K562 (cell line): ENCODE data around the gene TULP3. TPM values are rescaled to one million over a fixed set of nuclear protein-coding genes. Genes with fewer than 3 reads are reported as not detected.
A peak's percentile ranks its signal among the peaks of the same experiment; 100 is the strongest.

Experiments
- CBX3 ChIP-seq, 2 experiments: IDR thresholded peaks; 1 replicate in 1 of 2; 2 replicates in 1 of 2; pipeline ENCODE4 v1.6.1; 2012; ENCODE audit warnings: inconsistent platforms in 2 of 2, low read length in 2 of 2, borderline replicate concordance in 1 of 2, control low read depth in 1 of 2
- FIP1L1 ChIP-seq: fragments of 200-400 bp; formaldehyde crosslinking; IDR thresholded peaks from 2 replicates; pipeline ENCODE4 v1.6.1; 2018; ENCODE audit warnings: mild to moderate bottlenecking, low read depth, low read length; ENCODE audit not compliant: poor library complexity, severe bottlenecking
- FOSL1 ChIP-seq: fragments of 200-800 bp; sonication (Bioruptor generic); conservative IDR thresholded peaks from 2 replicates; pipeline ENCODE4 v1.6.1; 2016; ENCODE audit warnings: missing genetic modification characterization, missing compliant biosample characterization
- FOXA1 ChIP-seq: fragments of 450-650 bp; IDR thresholded peaks from 2 replicates; pipeline ENCODE4 v1.6.1; 2016; ENCODE audit warnings: mild to moderate bottlenecking, borderline replicate concordance
- IRF1 ChIP-seq: sonication (generic); formaldehyde crosslinking; IDR thresholded peaks from 2 replicates; pipeline ENCODE4 v1.8.0; 2022; ENCODE audit warnings: missing genetic modification reagents, mild to moderate bottlenecking, borderline replicate concordance
- MAX ChIP-seq: sonication (generic); formaldehyde crosslinking; IDR thresholded peaks from 2 replicates; pipeline ENCODE4 v1.9.0; 2022; ENCODE audit warnings: mild to moderate bottlenecking, missing genetic modification reagents
- MEIS2 ChIP-seq: fragments of 450-650 bp; IDR thresholded peaks from 2 replicates; pipeline ENCODE4 v1.6.1; 2014; ENCODE audit warnings: mild to moderate bottlenecking; ENCODE audit not compliant: partially characterized antibody
- NFIC ChIP-seq: fragments of 450-650 bp; IDR thresholded peaks from 2 replicates; pipeline ENCODE4 v1.6.1; 2017; ENCODE audit warnings: mild to moderate bottlenecking, inconsistent platforms
- NR4A1 ChIP-seq, 2 experiments: fragments of 250-450 bp in 1 of 2; fragments of 450-650 bp in 1 of 2; sonication (Bioruptor Pico) in 1 of 2; IDR thresholded peaks; 2 replicates each; pipeline versions ENCODE4 v1.4.0 to v1.6.1; 2016 to 2020; ENCODE audit warnings: mild to moderate bottlenecking in 2 of 2, missing compliant biosample characterization in 1 of 2, missing genetic modification characterization in 1 of 2, moderate library complexity in 1 of 2
- RBBP5 ChIP-seq: fragments of 200-600 bp; sonication (generic); IDR thresholded peaks from 2 replicates; pipeline ENCODE4 v1.6.1; 2012; ENCODE audit warnings: borderline replicate concordance, mild to moderate bottlenecking, low read length, control low read depth, inconsistent platforms; ENCODE audit not compliant: insufficient read depth, poor library complexity, severe bottlenecking
- RBFOX2 ChIP-seq: fragments of 200-400 bp; formaldehyde crosslinking; IDR thresholded peaks from 2 replicates; pipeline ENCODE4 v1.6.1; 2017; ENCODE audit warnings: low read depth, mild to moderate bottlenecking, low read length, moderate library complexity
- SAP30 ChIP-seq: fragments of 200-600 bp; sonication (generic); IDR thresholded peaks from 2 replicates; pipeline ENCODE4 v1.6.1; 2012; ENCODE audit warnings: borderline replicate concordance, low read depth, mild to moderate bottlenecking, moderate library complexity, low read length, control low read depth, inconsistent platforms; ENCODE audit not compliant: insufficient read depth, poor library complexity, severe bottlenecking
- TCF15 ChIP-seq: fragments of 250-450 bp; sonication (Bioruptor Pico); IDR thresholded peaks from 2 replicates; pipeline ENCODE4 v1.8.0; 2022; ENCODE audit warnings: moderate library complexity, mild to moderate bottlenecking, inconsistent platforms
- TEAD2 ChIP-seq: fragments of 450-650 bp; IDR thresholded peaks from 2 replicates; pipeline ENCODE4 v1.6.1; 2016; ENCODE audit warnings: missing genetic modification characterization, control low read depth, missing compliant biosample characterization
- UBTF ChIP-seq, 2 experiments: IDR thresholded peaks; 2 replicates each; pipeline ENCODE4 v1.6.1; 2012; ENCODE audit warnings: improper control_type of control experiment in 2 of 2, low read depth in 2 of 2, low read length in 2 of 2, borderline replicate concordance in 1 of 2
- YBX1 ChIP-seq: fragments of 450-650 bp; IDR thresholded peaks from 2 replicates; pipeline ENCODE4 v1.7.1; 2016; ENCODE audit warnings: mild to moderate bottlenecking
- ZNF280B ChIP-seq: fragments of 250-450 bp; sonication (Bioruptor Pico); IDR thresholded peaks from 2 replicates; pipeline ENCODE4 v1.5.1; 2021; ENCODE audit warnings: mild to moderate bottlenecking
- ZNF512 ChIP-seq: IDR thresholded peaks from 2 replicates; pipeline ENCODE4 v1.6.1; 2016; ENCODE audit warnings: missing genetic modification characterization, missing compliant biosample characterization
- ZNF561 ChIP-seq: fragments of 450-650 bp; formaldehyde crosslinking; conservative IDR thresholded peaks from 2 replicates; pipeline ENCODE4 v1.4.0; 2020; ENCODE audit warnings: mild to moderate bottlenecking, moderate library complexity
- polyA plus RNA-seq, 8 experiments: library from polyadenylated mRNA; depleted of rRNA in 4 of 8; stranded (reverse) in 5 of 8; unstranded in 3 of 8; fragments of >200 nt; fragmentation: Nextera tagmentation in 2 of 8; fragmentation: Illumina TruSeq in 1 of 8; extraction: Ambion mirVana in 2 of 8; extraction: Trizol in 1 of 8; gene quantifications; 2 replicates each; pipeline versions ENCODE4 v1.2.1 to v1.2.3, GENCODE V29; 2011 to 2014; ENCODE audit warnings: inconsistent platforms in 1 of 8, missing spikeins in 1 of 8
- total RNA-seq, 7 experiments: library from RNA; depleted of rRNA in 6 of 7; stranded (reverse); fragments of >200 nt in 6 of 7; fragmentation: Illumina TruSeq in 2 of 7; extraction: Trizol in 2 of 7; gene quantifications; 2 replicates each; pipeline versions ENCODE4 v1.2.1 to v1.2.3, GENCODE V29; 2011 to 2021; ENCODE audit warnings: low replicate concordance in 1 of 7

The TULP3 gene
- total and polyA plus RNA-seq, 9 of the 15 experiments (the other 6 are each of a cell fraction or from before 2014, with no cell fraction given): 3.6 to 13.3 (median 7.3) TPM

- TF ChIP-seq NR4A1 (CRISPR knock-in tag; IDR thresholded peaks at IDR 0.05) (no peak), NR4A1 (tag; IDR thresholded peaks at IDR 0.05) (peak; percentile 81), RBBP5 (no peak), UBTF (IDR thresholded peaks at IDR 0.05; ENCODE audit: borderline replicate concordance in 1 of 2, low read depth in 2 of 2, low read length in 2 of 2) (0 out of 4 replicates have a peak, but pooled peaks have one; percentile 23 to 68), MAX (CRISPR knock-in tag) (no peak), CBX3 (IDR thresholded peaks at IDR 0.05; ENCODE audit: borderline replicate concordance in 1 of 2, low read length in 2 of 2) (no peak), ZNF512 (tag) (no peak), FIP1L1 (peak; percentile 48), FOXA1 (no peak), TCF15 (no peak), ZNF280B (CRISPR knock-in tag) (no peak), RBFOX2 (peak; percentile 79), MEIS2 (no peak), YBX1 (no peak), FOSL1 (tag) (no peak), TEAD2 (tag) (no peak), NFIC (no peak), IRF1 (CRISPR knock-in tag) (no peak), ZNF561 (CRISPR knock-in tag) (no peak), SAP30 (peak; percentile 56)
Observed at GRCh38 chr12:2876431-2877046, 14.2 kb upstream of the TULP3 start (continued).
